GM12878 (cell line): ENCODE results near the gene CHAD. TPM values are rescaled to one million over a fixed set of nuclear protein-coding genes. Genes with fewer than 3 reads are reported as not detected.

ENCODE experiments used
- ATAC-seq: fragments of 200-7000 bp; cut with Tn5 transposase; 3 replicates; pipeline ENCODE4 v1.9.1; 2020; ENCODE audit warnings: mild to moderate bottlenecking, moderate library complexity
- BruUV-seq: library from RNA; stranded (reverse); fragments of 400-500 nt; replicated peaks from 2 replicates; lab custom pipeline; 2021; lab: Mats Ljungman, UMichigan
- CTCF ChIA-PET: fragments of 300-600 bp; sonication (Branson Sonifier 250); formaldehyde crosslinking; extraction: SDS; loops from one replicate; lab custom pipeline; 2021; ENCODE audit warnings: inconsistent platforms; lab: Yijun Ruan, JAX
- POLR2A ChIA-PET: fragments of 350-600 bp; formaldehyde crosslinking; extraction: SDS; loops from one replicate; lab custom pipeline; 2021; ENCODE audit warnings: inconsistent platforms; lab: Charles Lee
- RAD21 ChIA-PET: fragments of 300-600 bp; sonication (Branson Sonifier 250); formaldehyde crosslinking; loops from one replicate; lab custom pipeline; 2023; ENCODE audit warnings: antibody characterized with exemption; ENCODE audit not compliant: unreplicated experiment; lab: Charles Lee
- SMC1A ChIA-PET: fragments of 300-600 bp; sonication (Branson Sonifier 250); formaldehyde crosslinking; loops from one replicate; lab custom pipeline; 2023; ENCODE audit not compliant: unreplicated experiment, uncharacterized antibody; lab: Charles Lee
- DNase-seq: peaks from one replicate; pipeline ENCODE4 v3.0.0-alpha.2; 2011; ENCODE audit warnings: low read depth, low spot score
- FAIRE-seq: peaks from 3 replicates; lab custom pipeline; 2011; peaks lifted over from hg19 to GRCh38; lab: Jason Lieb, UNC
- H2AFZ ChIP-seq: 2 replicates; pipeline ENCODE4 v1.6.0; 2011; ENCODE audit warnings: low read depth, low read length, control low read depth; ENCODE audit not compliant: control insufficient read depth
- H3K27ac ChIP-seq: 2 replicates; pipeline ENCODE4 v1.5.1; 2011; ENCODE audit warnings: control low read depth; ENCODE audit not compliant: control insufficient read depth, insufficient read depth
- H3K27me3 ChIP-seq, 2 experiments: replicated peaks in 1 of 2; 2 replicates each; pipeline versions ENCODE4 v1.6.0 to v1.6.1; 2011; ENCODE audit warnings: low read length in 1 of 2; ENCODE audit not compliant: control insufficient read depth in 2 of 2, insufficient read depth in 2 of 2
- H3K36me3 ChIP-seq, 2 experiments: 2 replicates each; pipeline ENCODE4 v1.5.1; 2011; ENCODE audit warnings: low read length in 1 of 2; ENCODE audit not compliant: control insufficient read depth in 2 of 2, insufficient read depth in 2 of 2
- H3K4me1 ChIP-seq: 2 replicates; pipeline ENCODE4 v1.6.1; 2011; ENCODE audit warnings: mild to moderate bottlenecking, low read length, moderate library complexity, mixed read lengths; ENCODE audit not compliant: control insufficient read depth, insufficient read depth
- H3K4me2 ChIP-seq: 2 replicates; pipeline ENCODE4 v1.6.0; 2011; ENCODE audit warnings: control low read depth; ENCODE audit not compliant: control insufficient read depth, insufficient read depth
- H3K4me3 ChIP-seq: fragments of 200-600 bp; sonication (generic); 2 replicates; pipeline ENCODE4 v1.5.1; 2016
- H3K79me2 ChIP-seq: 2 replicates; pipeline ENCODE4 v1.6.0; 2011; ENCODE audit warnings: low read length; ENCODE audit not compliant: control insufficient read depth, insufficient read depth
- H3K9ac ChIP-seq: 2 replicates; pipeline ENCODE4 v1.8.0; 2011; ENCODE audit warnings: low read length, control low read depth, mixed read lengths; ENCODE audit not compliant: control insufficient read depth, insufficient read depth
- H3K9me3 ChIP-seq: replicated peaks from 3 replicates; pipeline ENCODE4 v1.5.1; 2011; ENCODE audit warnings: mild to moderate bottlenecking, low read length; ENCODE audit not compliant: control insufficient read depth, insufficient read depth
- H4K20me1 ChIP-seq: 2 replicates; pipeline ENCODE4 v1.6.0; 2011; ENCODE audit not compliant: control insufficient read depth, insufficient read depth
- CBFB ChIP-seq: IDR thresholded peaks from 2 replicates; pipeline ENCODE4 v1.6.1; 2016; ENCODE audit warnings: antibody characterized with exemption, low read depth
- MYC ChIP-seq: IDR thresholded peaks from 2 replicates; pipeline ENCODE4 v1.6.1; 2011; ENCODE audit warnings: mild to moderate bottlenecking, low read length, moderate library complexity, inconsistent platforms; ENCODE audit not compliant: insufficient read depth, insufficient replicate concordance, insufficient read length, severe bottlenecking
- TCF3 ChIP-seq: IDR thresholded peaks from 2 replicates; pipeline ENCODE4 v1.6.1; 2012; ENCODE audit warnings: low read depth, mild to moderate bottlenecking, low read length, borderline replicate concordance; ENCODE audit not compliant: insufficient read depth
- WGBS: methylation state at CpG from one replicate; pipeline ENCODE4 v1.1.6; 2016; ENCODE audit warnings: low lambda C conversion rate; ENCODE audit not compliant: insufficient replicate concordance, insufficient coverage; ENCODE audit errors: missing lambda C conversion rate; 5-methylcytosine and 5-hydroxymethylcytosine counted together
- in situ Hi-C: fragments of 300-500 bp; cut with MboI; formaldehyde crosslinking; loops from 9 replicates; pipeline ENCODE4 v1.14.3; 2018; ENCODE audit warnings: mixed read lengths
- intact Hi-C: fragments of 100-400 bp; cut with micrococcal nuclease; formaldehyde crosslinking; loops from one replicate; pipeline ENCODE4 v1.14.2; 2022; ENCODE audit not compliant: unreplicated experiment
- polyA plus RNA-seq, 11 experiments: library from polyadenylated mRNA; depleted of rRNA in 4 of 11; unstranded in 6 of 11; stranded (reverse) in 5 of 11; fragments of >200 nt; fragmentation: Nextera tagmentation in 4 of 11; fragmentation: Illumina TruSeq in 1 of 11; extraction: Ambion mirVana in 4 of 11; extraction: Trizol in 1 of 11; gene quantifications; 1 replicate in 1 of 11; 2 replicates in 10 of 11; pipeline versions ENCODE4 v1.2.1 to v1.2.3, GENCODE V29; 2011 to 2016; ENCODE audit warnings: inconsistent platforms in 2 of 11, missing spikeins in 2 of 11, low read depth in 1 of 11
- total RNA-seq, 4 experiments: library from RNA; depleted of rRNA in 3 of 4; stranded (reverse); fragments of >200 nt in 3 of 4; fragmentation: Illumina TruSeq in 1 of 4; extraction: Trizol in 1 of 4; gene quantifications; 2 replicates each; pipeline versions ENCODE4 v1.2.1 to v1.2.3, GENCODE V29; 2013 to 2021
- TF ChIP-seq, protein P1 (sequence below): fragments of 150-350 bp; IDR thresholded peaks from 2 replicates; pipeline ENCODE4 v1.6.1; 2016; ENCODE audit warnings: low read depth, low read length
- TF ChIP-seq, protein P2 (sequence below): fragments of 450-650 bp; IDR thresholded peaks from 2 replicates; pipeline ENCODE4 v1.6.1; 2018; ENCODE audit warnings: borderline replicate concordance, mild to moderate bottlenecking; ENCODE audit not compliant: partially characterized antibody
- TF ChIP-seq, protein P3 (sequence below): IDR thresholded peaks from 2 replicates; pipeline ENCODE4 v1.6.1; 2011; ENCODE audit warnings: borderline replicate concordance, low read depth, mild to moderate bottlenecking, moderate library complexity, mixed read lengths, low read length; ENCODE audit not compliant: insufficient read depth; ENCODE audit errors: extremely low read length

The CHAD gene
- total and polyA plus RNA-seq, 10 of the 15 experiments (the other 5 are each of a cell fraction or from before 2014, with no cell fraction given) = 0.06 TPM; not detected in 9

DNA sequence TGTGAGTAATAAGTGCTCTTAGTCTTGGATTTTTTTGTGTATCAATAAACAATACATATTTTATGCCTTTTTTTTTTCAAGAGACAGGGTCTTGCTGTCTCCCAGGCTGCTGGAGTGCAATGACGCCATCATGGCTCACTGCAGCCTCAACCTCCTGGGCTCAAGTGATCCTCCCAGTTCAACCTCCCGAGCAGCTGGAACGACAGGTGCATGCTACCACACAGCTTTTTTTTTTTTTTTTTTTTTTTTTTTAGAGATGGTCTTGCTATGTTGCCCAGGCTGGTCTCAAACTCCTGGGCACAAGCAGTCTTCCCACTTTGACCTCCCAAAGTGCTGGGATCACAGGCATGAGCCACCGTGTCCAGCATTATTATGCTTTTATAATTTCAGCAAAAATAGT is 29.7 kb downstream of the CHAD start:
- Histone ChIP-seq H3K79me2 (no peaks in the 10 kb centered on the region), H3K9ac (no peak overlapping the region), H3K27me3 (no peaks in the 10 kb centered on the region), H3K4me3 (no peak overlapping the region), H3K4me1 (no peaks in the 10 kb centered on the region), H4K20me1 (no peaks in the 10 kb centered on the region), H3K27ac (no peak overlapping the region), H3K9me3 (no peaks in the 10 kb centered on the region), H3K4me2 (no peak overlapping the region), H3K36me3 (no peaks in the 10 kb centered on the region), H2AFZ (no peak overlapping the region)
- ATAC-seq = no peak
- in situ Hi-C loops (no loop called here), intact Hi-C loops (no loop called here)
- TF ChIP-seq, protein P1, sequence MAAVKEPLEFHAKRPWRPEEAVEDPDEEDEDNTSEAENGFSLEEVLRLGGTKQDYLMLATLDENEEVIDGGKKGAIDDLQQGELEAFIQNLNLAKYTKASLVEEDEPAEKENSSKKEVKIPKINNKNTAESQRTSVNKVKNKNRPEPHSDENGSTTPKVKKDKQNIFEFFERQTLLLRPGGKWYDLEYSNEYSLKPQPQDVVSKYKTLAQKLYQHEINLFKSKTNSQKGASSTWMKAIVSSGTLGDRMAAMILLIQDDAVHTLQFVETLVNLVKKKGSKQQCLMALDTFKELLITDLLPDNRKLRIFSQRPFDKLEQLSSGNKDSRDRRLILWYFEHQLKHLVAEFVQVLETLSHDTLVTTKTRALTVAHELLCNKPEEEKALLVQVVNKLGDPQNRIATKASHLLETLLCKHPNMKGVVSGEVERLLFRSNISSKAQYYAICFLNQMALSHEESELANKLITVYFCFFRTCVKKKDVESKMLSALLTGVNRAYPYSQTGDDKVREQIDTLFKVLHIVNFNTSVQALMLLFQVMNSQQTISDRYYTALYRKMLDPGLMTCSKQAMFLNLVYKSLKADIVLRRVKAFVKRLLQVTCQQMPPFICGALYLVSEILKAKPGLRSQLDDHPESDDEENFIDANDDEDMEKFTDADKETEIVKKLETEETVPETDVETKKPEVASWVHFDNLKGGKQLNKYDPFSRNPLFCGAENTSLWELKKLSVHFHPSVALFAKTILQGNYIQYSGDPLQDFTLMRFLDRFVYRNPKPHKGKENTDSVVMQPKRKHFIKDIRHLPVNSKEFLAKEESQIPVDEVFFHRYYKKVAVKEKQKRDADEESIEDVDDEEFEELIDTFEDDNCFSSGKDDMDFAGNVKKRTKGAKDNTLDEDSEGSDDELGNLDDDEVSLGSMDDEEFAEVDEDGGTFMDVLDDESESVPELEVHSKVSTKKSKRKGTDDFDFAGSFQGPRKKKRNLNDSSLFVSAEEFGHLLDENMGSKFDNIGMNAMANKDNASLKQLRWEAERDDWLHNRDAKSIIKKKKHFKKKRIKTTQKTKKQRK = no peak
- TF ChIP-seq, protein P2, sequence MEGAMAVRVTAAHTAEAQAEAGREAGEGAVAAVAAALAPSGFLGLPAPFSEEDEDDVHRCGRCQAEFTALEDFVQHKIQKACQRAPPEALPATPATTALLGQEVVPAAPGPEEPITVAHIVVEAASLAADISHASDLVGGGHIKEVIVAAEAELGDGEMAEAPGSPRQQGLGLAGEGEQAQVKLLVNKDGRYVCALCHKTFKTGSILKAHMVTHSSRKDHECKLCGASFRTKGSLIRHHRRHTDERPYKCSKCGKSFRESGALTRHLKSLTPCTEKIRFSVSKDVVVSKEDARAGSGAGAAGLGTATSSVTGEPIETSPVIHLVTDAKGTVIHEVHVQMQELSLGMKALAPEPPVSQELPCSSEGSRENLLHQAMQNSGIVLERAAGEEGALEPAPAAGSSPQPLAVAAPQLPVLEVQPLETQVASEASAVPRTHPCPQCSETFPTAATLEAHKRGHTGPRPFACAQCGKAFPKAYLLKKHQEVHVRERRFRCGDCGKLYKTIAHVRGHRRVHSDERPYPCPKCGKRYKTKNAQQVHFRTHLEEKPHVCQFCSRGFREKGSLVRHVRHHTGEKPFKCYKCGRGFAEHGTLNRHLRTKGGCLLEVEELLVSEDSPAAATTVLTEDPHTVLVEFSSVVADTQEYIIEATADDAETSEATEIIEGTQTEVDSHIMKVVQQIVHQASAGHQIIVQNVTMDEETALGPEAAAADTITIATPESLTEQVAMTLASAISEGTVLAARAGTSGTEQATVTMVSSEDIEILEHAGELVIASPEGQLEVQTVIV = no peak
- TF ChIP-seq CBFB (no peak), TCF3 (no peak), MYC (no peak)
- TF ChIP-seq, protein P3, sequence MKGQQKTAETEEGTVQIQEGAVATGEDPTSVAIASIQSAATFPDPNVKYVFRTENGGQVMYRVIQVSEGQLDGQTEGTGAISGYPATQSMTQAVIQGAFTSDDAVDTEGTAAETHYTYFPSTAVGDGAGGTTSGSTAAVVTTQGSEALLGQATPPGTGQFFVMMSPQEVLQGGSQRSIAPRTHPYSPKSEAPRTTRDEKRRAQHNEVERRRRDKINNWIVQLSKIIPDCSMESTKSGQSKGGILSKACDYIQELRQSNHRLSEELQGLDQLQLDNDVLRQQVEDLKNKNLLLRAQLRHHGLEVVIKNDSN = no peak
- no peak for FAIRE-seq
- no TSS peak for BruUV-seq
- CTCF ChIA-PET = no interaction called here
- POLR2A ChIA-PET = no interaction called here
- RAD21 ChIA-PET = no interaction called here
- WGBS = 98% methylated on average over 4 of the region's 4 CpGs
- DNase-seq = no peak
- SMC1A ChIA-PET = no interaction called here
